Esophagus squamous epithelium (tissue), 5 donors: ENCODE measurements around the gene EVA1B. TPM values are rescaled to one million over a fixed set of nuclear protein-coding genes. Genes with fewer than 3 reads are reported as not detected.

Experiments used
- DNase-seq: peaks from one replicate; lab custom pipeline; 2025; lab: John Stamatoyannopoulos, UW
- H3K27ac ChIP-seq, 4 donors: fragments of 200-600 bp; sonication (generic); one replicate each; pipeline ENCODE4 v1.5.1; 2016 to 2019; ENCODE audit warnings: mild to moderate bottlenecking in 1 of 4
- H3K27me3 ChIP-seq, 4 donors: fragments of 200-600 bp; sonication (generic); 1 replicate in 3 of 4; 2 replicates in 1 of 4; pipeline versions ENCODE4 v1.5.1 to v1.6.0; 2017 to 2021; ENCODE audit warnings: antibody characterized with exemption in 1 of 4
- H3K36me3 ChIP-seq, 3 donors: fragments of 200-600 bp; sonication (generic); one replicate each; pipeline ENCODE4 v1.5.1; 2016 to 2019
- H3K4me1 ChIP-seq, 3 donors: fragments of 200-600 bp; sonication (generic); one replicate each; pipeline ENCODE4 v1.5.1; 2017 to 2019
- H3K4me3 ChIP-seq, 4 donors: fragments of 200-600 bp; sonication (generic); 1 replicate in 3 of 4; 2 replicates in 1 of 4; pipeline ENCODE4 v1.5.1; 2016 to 2019; ENCODE audit warnings: mild to moderate bottlenecking in 2 of 4, moderate library complexity in 1 of 4
- H3K9me3 ChIP-seq, 3 donors: fragments of 200-600 bp; sonication (generic); one replicate each; pipeline ENCODE4 v1.5.1; 2016 to 2019
- CTCF ChIP-seq, 6 experiments: fragments of 450-650 bp in 4 of 6; fragments of 200-600 bp in 2 of 6; sonication (generic) in 2 of 6; IDR thresholded peaks; one replicate each; pipeline ENCODE4 v1.5.1; 2016 to 2019; ENCODE audit warnings: antibody characterized with exemption in 6 of 6, mild to moderate bottlenecking in 4 of 6, moderate library complexity in 4 of 6
- POLR2A ChIP-seq, 4 donors: fragments of 450-650 bp; IDR thresholded peaks; one replicate each; pipeline ENCODE4 v1.6.1; 2017; ENCODE audit warnings: antibody characterized with exemption in 4 of 4, mild to moderate bottlenecking in 4 of 4, moderate library complexity in 3 of 4
- WGBS, 2 donors: methylation state at CpG; one replicate each; pipeline ENCODE4 v1.1.5; 2018; 5-methylcytosine and 5-hydroxymethylcytosine counted together
- intact Hi-C: fragments of 100-400 bp; cut with DNase I; formaldehyde crosslinking; loops from one replicate; pipeline ENCODE4 v1.15.0; 2022
- total RNA-seq, 4 donors: library from RNA; depleted of rRNA; stranded (reverse); fragments of >200 nt; gene quantifications; one replicate each; pipeline ENCODE4 v1.1.0, GENCODE V29; 2016
- donor health status: DM: yes; HTN: yes; CAD: no.

Gene EVA1B
- total RNA-seq, 4 donors from 2014 or later: 7.5 to 22.1 (median 12.8) TPM

GRCh38 chr1:36367066-36367465 lies 43.6 kb upstream of the EVA1B start:
- H3K4me1 ChIP-seq: peaks cover 7 to 55% (median 25%) of the 10 kb centered on the region in 3 donors
- no peak for DNase-seq
- TF ChIP-seq POLR2A (IDR thresholded peaks at IDR 0.05) (no peak), CTCF (IDR thresholded peaks at IDR 0.05) (no peak)
- intact Hi-C loops: no loop called here
- no peak overlapping the region for H3K4me3 ChIP-seq
- peak overlapping the region in 3 of 4 donors; percentile 41 to 52 (median 46) for H3K27ac ChIP-seq
- H3K27me3 ChIP-seq: no peaks in the 10 kb centered on the region
- H3K36me3 ChIP-seq: peaks cover 0 to 46% (median 7%) of the 10 kb centered on the region in 3 donors
- WGBS, 2 donors: 84% methylated on average over 2 to 4 of the region's 5 CpGs
- H3K9me3 ChIP-seq: no peaks in the 10 kb centered on the region

- H3K4me1 ChIP-seq: peaks cover 7 to 46% (median 25%) of the 10 kb centered on the region in 3 donors
- TF ChIP-seq CTCF (IDR thresholded peaks at IDR 0.05) (no peak), POLR2A (IDR thresholded peaks at IDR 0.05) (no peak)
- H3K27me3 ChIP-seq: no peaks in the 10 kb centered on the region
- H3K4me3 ChIP-seq: no peak overlapping the region
- intact Hi-C loops: no loop called here
- peak overlapping the region; percentile 24 to 71 (median 52) for H3K27ac ChIP-seq
- peaks cover 0 to 55% (median 7%) of the 10 kb centered on the region in 3 donors for H3K36me3 ChIP-seq
- 40 to 50% methylated on average over 1 to 10 of the region's 18 CpGs for WGBS, 2 donors
- H3K9me3 ChIP-seq: no peaks in the 10 kb centered on the region
- DNase-seq: no peak
Observed at GRCh38 chr1:36366091-36366661, 42.7 kb upstream of the EVA1B start.

GRCh38 chr1:36365381-36365780 lies 41.9 kb upstream of the EVA1B start:
- no peaks in the 10 kb centered on the region for H3K9me3 ChIP-seq
- no peak for TF ChIP-seq POLR2A (IDR thresholded peaks at IDR 0.05)
- no peak for TF ChIP-seq CTCF (IDR thresholded peaks at IDR 0.05)
- peak overlapping the region; percentile 24 to 71 (median 52) for H3K27ac ChIP-seq
- no peaks in the 10 kb centered on the region for H3K27me3 ChIP-seq
- DNase-seq: no peak
- intact Hi-C loops: no loop called here
- peaks cover 0 to 58% (median 7%) of the 10 kb centered on the region in 3 donors for H3K36me3 ChIP-seq
- peaks cover 7 to 46% (median 25%) of the 10 kb centered on the region in 3 donors for H3K4me1 ChIP-seq
- WGBS, 2 donors: 53 to 73% methylated on average over 1 of the region's 1 CpG
- H3K4me3 ChIP-seq: no peak overlapping the region

- no peaks in the 10 kb centered on the region for H3K9me3 ChIP-seq
- no peak for DNase-seq
- TF ChIP-seq POLR2A (IDR thresholded peaks at IDR 0.05) (no peak), CTCF (IDR thresholded peaks at IDR 0.05) (no peak)
- no peaks in the 10 kb centered on the region for H3K27me3 ChIP-seq
- H3K36me3 ChIP-seq: peaks cover 9 to 81% (median 11%) of the 10 kb centered on the region in 3 donors
- WGBS, 2 donors: 42 to 59% methylated on average over 6 of the region's 6 CpGs
- H3K4me1 ChIP-seq: peaks cover 0 to 13% (median 0%) of the 10 kb centered on the region in 3 donors
- intact Hi-C loops: no loop called here
- peak overlapping the region; percentile 49 to 65 (median 58) for H3K27ac ChIP-seq
- no peak overlapping the region for H3K4me3 ChIP-seq
Observed at GRCh38 chr1:36359911-36360550, 36.6 kb upstream of the EVA1B start.

- peak overlapping the region; percentile 45 to 65 (median 55) for H3K27ac ChIP-seq
- H3K27me3 ChIP-seq: no peaks in the 10 kb centered on the region
- no peak for TF ChIP-seq POLR2A (IDR thresholded peaks at IDR 0.05)
- no peak for TF ChIP-seq CTCF (IDR thresholded peaks at IDR 0.05)
- DNase-seq: no peak
- 91 to 92% methylated on average over 4 to 5 of the region's 5 CpGs for WGBS, 2 donors
- H3K9me3 ChIP-seq: no peaks in the 10 kb centered on the region
- H3K4me3 ChIP-seq: no peak overlapping the region
- H3K36me3 ChIP-seq: peaks cover 15 to 87% (median 18%) of the 10 kb centered on the region in 3 donors
- H3K4me1 ChIP-seq: peaks cover 0 to 12% (median 0%) of the 10 kb centered on the region in 3 donors
- intact Hi-C loops: no loop called here
Observed at GRCh38 chr1:36359383-36359782, 35.9 kb upstream of the EVA1B start.
